PFSK-1 (cell line): Measurements from ENCODE around the gene MOAP1.

ENCODE experiments used
- POLR2AphosphoS5 ChIP-seq: IDR thresholded peaks from 2 replicates; pipeline ENCODE4 v1.6.1; 2012; ENCODE audit warnings: low read depth, mild to moderate bottlenecking, control low read depth, low read length, moderate library complexity
- REST ChIP-seq, 2 experiments: IDR thresholded peaks; 2 replicates each; pipeline versions ENCODE4 v1.6.1 to v1.8.0; 2011 to 2012; ENCODE audit warnings: low read depth in 2 of 2, low read length in 2 of 2, control low read depth in 1 of 2, inconsistent platforms in 1 of 2, mild to moderate bottlenecking in 1 of 2, moderate library complexity in 1 of 2; ENCODE audit not compliant: insufficient read depth in 1 of 2
- SIN3A ChIP-seq: IDR thresholded peaks from 2 replicates; pipeline ENCODE4 v1.6.1; 2012; ENCODE audit warnings: mild to moderate bottlenecking, low read length, moderate library complexity, borderline replicate concordance; ENCODE audit not compliant: insufficient read depth
- TAF1 ChIP-seq: IDR thresholded peaks from 2 replicates; pipeline ENCODE4 v1.6.1; 2012; ENCODE audit warnings: low read length, control low read depth, borderline replicate concordance; ENCODE audit not compliant: insufficient read depth

DNA sequence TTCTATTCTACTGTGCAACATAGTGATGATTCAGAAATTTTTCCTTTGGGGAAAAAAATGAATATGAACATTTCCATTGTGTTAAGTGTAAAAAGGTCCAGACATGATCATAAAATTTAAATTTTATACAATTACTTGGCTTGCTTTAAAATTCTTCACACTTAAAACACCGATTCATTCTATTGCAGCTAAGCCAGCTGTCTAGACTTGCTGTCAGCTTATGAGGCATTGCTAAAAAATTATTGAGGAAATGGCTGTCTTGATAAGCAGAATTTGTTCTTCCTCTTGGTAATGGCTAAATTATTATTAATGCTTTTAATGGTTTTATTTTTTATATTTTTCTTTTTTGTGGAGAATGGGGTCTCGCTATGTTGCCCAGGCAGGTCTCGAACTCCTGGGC, 2.3 kb upstream of the MOAP1 start:
- TF ChIP-seq POLR2AphosphoS5 = no peak
- TF ChIP-seq SIN3A = no peak
- TF ChIP-seq REST (IDR thresholded peaks at IDR 0.05; ENCODE audit: insufficient read depth in 1 of 2, low read depth in 2 of 2, low read length in 2 of 2) = no peak
- no peak for TF ChIP-seq TAF1
